KMS-11 (cell line): ENCODE results near the gene KCTD2.

ENCODE experiments used
- H2AFZ ChIP-seq: fragments of 200-600 bp; sonication (generic); 2 replicates; pipeline ENCODE4 v1.6.1; 2016; ENCODE audit warnings: antibody characterized with exemption, mixed run types, low read depth
- H3K27ac ChIP-seq: fragments of 200-600 bp; sonication (generic); 2 replicates; pipeline ENCODE4 v1.6.1; 2016; ENCODE audit warnings: mild to moderate bottlenecking, mixed run types
- H3K27me3 ChIP-seq: fragments of 200-600 bp; sonication (generic); 2 replicates; pipeline ENCODE4 v1.6.1; 2017; ENCODE audit warnings: mild to moderate bottlenecking, low read depth, mixed run types, moderate library complexity; ENCODE audit not compliant: insufficient read depth
- H3K36me3 ChIP-seq: fragments of 200-600 bp; sonication (generic); 2 replicates; pipeline ENCODE4 v1.6.1; 2017; ENCODE audit warnings: mild to moderate bottlenecking, mixed run types; ENCODE audit not compliant: insufficient read depth
- H3K4me1 ChIP-seq: fragments of 200-600 bp; sonication (generic); 2 replicates; pipeline ENCODE4 v1.6.1; 2016; ENCODE audit warnings: mild to moderate bottlenecking, low read depth, mixed run types; ENCODE audit not compliant: poor library complexity, severe bottlenecking
- H3K4me2 ChIP-seq: fragments of 200-600 bp; sonication (generic); 2 replicates; pipeline ENCODE4 v1.7.0; 2016; ENCODE audit warnings: mild to moderate bottlenecking, mixed run types
- H3K4me3 ChIP-seq: fragments of 200-600 bp; sonication (generic); IDR thresholded peaks from 2 replicates; pipeline ENCODE4 v1.6.1; 2017; ENCODE audit warnings: low read depth, low read length, mixed read lengths; ENCODE audit not compliant: insufficient read depth
- H3K79me2 ChIP-seq: fragments of 200-600 bp; sonication (generic); 2 replicates; pipeline ENCODE4 v1.6.1; 2016; ENCODE audit warnings: low read depth, mixed run types; ENCODE audit not compliant: insufficient read depth
- H3K9ac ChIP-seq: fragments of 200-600 bp; sonication (generic); 2 replicates; pipeline ENCODE4 v1.6.1; 2016; ENCODE audit warnings: mild to moderate bottlenecking, mixed run types
- H4K20me1 ChIP-seq: fragments of 200-600 bp; sonication (generic); 2 replicates; pipeline ENCODE4 v1.6.1; 2016; ENCODE audit warnings: mild to moderate bottlenecking, mixed run types; ENCODE audit not compliant: insufficient read depth
- CTCF ChIP-seq: fragments of 200-600 bp; sonication (generic); conservative IDR thresholded peaks from 2 replicates; pipeline ENCODE4 v1.6.1; 2017; ENCODE audit warnings: low read depth, mild to moderate bottlenecking, antibody characterized with exemption, low read length, moderate library complexity, mixed read lengths

Gene KCTD2

GRCh38 chr17:75030161-75030560, 16.9 kb upstream of the KCTD2 start:
- Histone ChIP-seq H3K4me1 (peaks cover 12% of the 10 kb centered on the region), H3K9ac (no peak overlapping the region), H3K79me2 (no peaks in the 10 kb centered on the region), H4K20me1 (no peaks in the 10 kb centered on the region), H3K4me2 (no peak overlapping the region), H3K4me3 (no peak overlapping the region), H3K27ac (no peak overlapping the region), H3K36me3 (no peaks in the 10 kb centered on the region), H2AFZ (no peak overlapping the region), H3K27me3 (no peaks in the 10 kb centered on the region; the same call in 1 of the 2 replicates)
- no peak for TF ChIP-seq CTCF

GRCh38 chr17:75031972-75032719, 14.9 kb upstream of the KCTD2 start:
- Histone ChIP-seq H3K27me3 (no peaks in the 10 kb centered on the region; the same call in 1 of the 2 replicates), H3K79me2 (no peaks in the 10 kb centered on the region), H4K20me1 (no peaks in the 10 kb centered on the region), H3K4me2 (peak overlapping the region; percentile 95; the same call in 1 of the 2 replicates), H2AFZ (peak overlapping the region; percentile 28; the same call in 1 of the 2 replicates), H3K4me3 (no peak overlapping the region), H3K36me3 (no peaks in the 10 kb centered on the region), H3K4me1 (peaks cover 15% of the 10 kb centered on the region), H3K27ac (no peak overlapping the region), H3K9ac (no peak overlapping the region)
- no peak for TF ChIP-seq CTCF

GRCh38 chr17:75032720-75033280, 14.2 kb upstream of the KCTD2 start:
- TF ChIP-seq CTCF = no peak
- Histone ChIP-seq H3K4me1 (peaks cover 15% of the 10 kb centered on the region), H3K9ac (0 out of 2 replicates have a peak overlapping the region, but pooled peaks have one; percentile 95), H3K27me3 (no peaks in the 10 kb centered on the region; the same call in 1 of the 2 replicates), H3K36me3 (no peaks in the 10 kb centered on the region), H3K4me3 (no peak overlapping the region), H3K27ac (no peak overlapping the region), H3K79me2 (no peaks in the 10 kb centered on the region), H2AFZ (peak overlapping the region; percentile 28; the same call in 1 of the 2 replicates), H4K20me1 (no peaks in the 10 kb centered on the region), H3K4me2 (peak overlapping the region; percentile 95)

GRCh38 chr17:75033346-75034235, 13.4 kb upstream of the KCTD2 start:
- Histone ChIP-seq H3K79me2 (no peaks in the 10 kb centered on the region), H3K36me3 (no peaks in the 10 kb centered on the region), H3K4me2 (peak overlapping the region; percentile 95), H4K20me1 (no peaks in the 10 kb centered on the region), H3K9ac (peak overlapping the region; percentile 95; the same call in 1 of the 2 replicates), H3K27ac (peak overlapping the region; percentile 90), H3K27me3 (no peaks in the 10 kb centered on the region; the same call in 1 of the 2 replicates), H3K4me3 (no peak overlapping the region), H3K4me1 (peaks cover 16% of the 10 kb centered on the region), H2AFZ (peak overlapping the region; percentile 65)
- no peak for TF ChIP-seq CTCF
